ENCODE results near the gene SLC2A4. TPM values are rescaled to one million over a fixed set of nuclear protein-coding genes. Genes with fewer than 3 reads are reported as not detected.

SLC2A4 gene
- total and polyA plus RNA-seq, 2 donors from 2014 or later: 2.8 to 4.2 TPM

DNA sequence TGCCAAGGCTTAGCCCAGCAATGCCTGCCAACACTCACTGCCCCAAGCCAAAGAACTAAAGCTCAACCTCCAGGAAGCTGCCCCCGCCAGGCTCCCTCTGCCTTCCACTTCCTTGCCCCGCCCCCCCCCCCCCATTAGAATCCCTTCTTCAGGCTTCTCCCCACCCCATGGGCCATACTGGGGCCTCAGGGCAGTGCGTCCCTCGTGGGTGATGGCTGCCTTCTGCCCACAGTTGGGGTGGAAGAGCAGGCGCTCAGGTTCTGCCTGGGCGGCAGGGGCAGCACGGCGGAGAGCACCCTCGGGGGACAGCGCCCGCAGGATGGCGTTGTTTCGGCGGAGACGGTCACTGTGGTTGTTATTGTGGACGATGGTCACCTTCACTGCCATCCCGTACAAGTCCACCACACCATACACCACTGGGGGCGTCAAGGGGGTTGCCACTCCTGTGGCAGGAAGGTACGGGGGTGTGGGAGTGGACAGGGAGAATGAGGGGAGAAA lies 43.6 kb downstream of the SLC2A4 start:
- no peaks in the 10 kb centered on the region for H3K9me3 ChIP-seq (ENCODE audit: control insufficient read depth in 2 of 3, insufficient read depth in 1 of 3, low read length in 3 of 3)
- H3K9ac ChIP-seq (ENCODE audit: low read length in 3 of 3): no peak overlapping the region
- peaks cover 0 to 27% (median 7%) of the 10 kb centered on the region in 3 donors for H3K4me1 ChIP-seq (ENCODE audit: control insufficient read depth in 2 of 3, insufficient read depth in 2 of 3, low read depth in 1 of 3, low read length in 3 of 3)
- H3K27ac ChIP-seq (ENCODE audit: low read depth in 2 of 2, low read length in 2 of 2): no peak overlapping the region
- FAIRE-seq: no peak
- DNase-seq: no peak
- TF ChIP-seq, protein P1, sequence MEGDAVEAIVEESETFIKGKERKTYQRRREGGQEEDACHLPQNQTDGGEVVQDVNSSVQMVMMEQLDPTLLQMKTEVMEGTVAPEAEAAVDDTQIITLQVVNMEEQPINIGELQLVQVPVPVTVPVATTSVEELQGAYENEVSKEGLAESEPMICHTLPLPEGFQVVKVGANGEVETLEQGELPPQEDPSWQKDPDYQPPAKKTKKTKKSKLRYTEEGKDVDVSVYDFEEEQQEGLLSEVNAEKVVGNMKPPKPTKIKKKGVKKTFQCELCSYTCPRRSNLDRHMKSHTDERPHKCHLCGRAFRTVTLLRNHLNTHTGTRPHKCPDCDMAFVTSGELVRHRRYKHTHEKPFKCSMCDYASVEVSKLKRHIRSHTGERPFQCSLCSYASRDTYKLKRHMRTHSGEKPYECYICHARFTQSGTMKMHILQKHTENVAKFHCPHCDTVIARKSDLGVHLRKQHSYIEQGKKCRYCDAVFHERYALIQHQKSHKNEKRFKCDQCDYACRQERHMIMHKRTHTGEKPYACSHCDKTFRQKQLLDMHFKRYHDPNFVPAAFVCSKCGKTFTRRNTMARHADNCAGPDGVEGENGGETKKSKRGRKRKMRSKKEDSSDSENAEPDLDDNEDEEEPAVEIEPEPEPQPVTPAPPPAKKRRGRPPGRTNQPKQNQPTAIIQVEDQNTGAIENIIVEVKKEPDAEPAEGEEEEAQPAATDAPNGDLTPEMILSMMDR (IDR thresholded peaks at IDR 0.05; ENCODE audit: borderline replicate concordance, extremely low read depth, insufficient read depth): no peak
- no peaks in the 10 kb centered on the region for H3K27me3 ChIP-seq (ENCODE audit: control insufficient read depth, insufficient read depth, low read length)
- intact Hi-C loops (cut with DNase I): no loop called here
- peaks cover 5 to 37% (median 23%) of the 10 kb centered on the region in 3 donors for H3K36me3 ChIP-seq (ENCODE audit: control insufficient read depth in 2 of 3, insufficient read depth in 3 of 3, low read length in 3 of 3)
- H3K4me3 ChIP-seq (ENCODE audit: low read length in 3 of 3): no peak overlapping the region

DNA sequence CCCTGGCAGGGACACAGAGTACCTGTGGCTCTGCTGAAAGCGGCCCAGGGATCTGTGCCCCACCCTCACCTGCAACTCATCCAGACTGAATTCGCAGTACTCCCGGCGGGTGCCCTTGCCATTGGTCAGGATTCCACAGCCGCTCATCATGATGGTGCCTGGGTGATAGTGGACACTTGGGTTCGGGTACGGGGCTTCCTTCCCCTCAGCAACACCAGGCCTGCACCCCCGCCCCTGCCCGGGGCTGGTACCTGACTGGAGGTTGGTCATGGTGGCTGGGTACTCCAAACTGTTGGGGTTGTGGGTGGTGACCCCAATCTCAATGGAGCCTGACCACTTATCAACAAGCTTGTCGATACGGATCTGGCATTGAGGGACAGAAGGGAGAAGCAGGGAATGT lies 44.7 kb downstream of the SLC2A4 start:
- Histone ChIP-seq H3K4me1 (ENCODE audit: control insufficient read depth in 2 of 3, insufficient read depth in 2 of 3, low read depth in 1 of 3, low read length in 3 of 3) (peaks cover 0 to 27% (median 7%) of the 10 kb centered on the region in 3 donors), H3K27ac (ENCODE audit: low read depth in 2 of 2, low read length in 2 of 2) (no peak overlapping the region), H3K36me3 (ENCODE audit: control insufficient read depth in 2 of 3, insufficient read depth in 3 of 3, low read length in 3 of 3) (peaks cover 5 to 30% (median 15%) of the 10 kb centered on the region in 3 donors), H3K4me3 (ENCODE audit: low read length in 3 of 3) (no peak overlapping the region), H3K27me3 (ENCODE audit: control insufficient read depth, insufficient read depth, low read length) (no peaks in the 10 kb centered on the region), H3K9me3 (ENCODE audit: control insufficient read depth in 2 of 3, insufficient read depth in 1 of 3, low read length in 3 of 3) (no peaks in the 10 kb centered on the region), H3K9ac (ENCODE audit: low read length in 3 of 3) (no peak overlapping the region)
- FAIRE-seq (no peak), DNase-seq (no peak)
- TF ChIP-seq, protein P1 (IDR thresholded peaks at IDR 0.05; ENCODE audit: borderline replicate concordance, extremely low read depth, insufficient read depth): no peak
- intact Hi-C loops (cut with DNase I): no loop called here

DNA sequence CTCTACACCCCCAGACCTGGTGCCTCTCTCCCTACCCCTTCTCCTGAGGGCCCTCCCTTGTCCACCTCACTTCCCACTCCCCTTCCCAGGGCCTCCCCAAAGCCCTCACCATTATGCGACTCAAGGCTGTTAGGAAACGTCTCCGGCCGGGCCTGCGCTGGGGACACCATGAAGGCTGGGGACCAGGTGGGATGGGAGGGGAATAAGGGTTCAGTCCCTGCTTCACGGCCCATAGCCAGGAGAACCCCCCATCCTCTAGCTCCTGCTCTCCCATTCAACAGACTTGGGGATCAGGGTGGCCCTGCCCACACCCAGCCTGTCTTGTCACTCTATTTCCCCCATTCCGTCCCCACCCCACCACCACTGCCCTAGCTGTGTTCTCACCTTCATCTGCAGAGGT lies 45.5 kb downstream of the SLC2A4 start:
- no peak overlapping the region for H3K4me3 ChIP-seq (ENCODE audit: low read length in 3 of 3)
- peaks cover 0 to 22% (median 7%) of the 10 kb centered on the region in 3 donors for H3K4me1 ChIP-seq (ENCODE audit: control insufficient read depth in 2 of 3, insufficient read depth in 2 of 3, low read depth in 1 of 3, low read length in 3 of 3)
- intact Hi-C loops (cut with DNase I): no loop called here
- H3K9me3 ChIP-seq (ENCODE audit: control insufficient read depth in 2 of 3, insufficient read depth in 1 of 3, low read length in 3 of 3): no peaks in the 10 kb centered on the region
- no peak overlapping the region for H3K9ac ChIP-seq (ENCODE audit: low read length in 3 of 3)
- peaks cover 5 to 23% (median 15%) of the 10 kb centered on the region in 3 donors for H3K36me3 ChIP-seq (ENCODE audit: control insufficient read depth in 2 of 3, insufficient read depth in 3 of 3, low read length in 3 of 3)
- H3K27me3 ChIP-seq (ENCODE audit: control insufficient read depth, insufficient read depth, low read length): no peaks in the 10 kb centered on the region
- TF ChIP-seq, protein P1 (IDR thresholded peaks at IDR 0.05; ENCODE audit: borderline replicate concordance, extremely low read depth, insufficient read depth): no peak
- no peak for DNase-seq
- H3K27ac ChIP-seq (ENCODE audit: low read depth in 2 of 2, low read length in 2 of 2): no peak overlapping the region
- FAIRE-seq: no peak

DNA sequence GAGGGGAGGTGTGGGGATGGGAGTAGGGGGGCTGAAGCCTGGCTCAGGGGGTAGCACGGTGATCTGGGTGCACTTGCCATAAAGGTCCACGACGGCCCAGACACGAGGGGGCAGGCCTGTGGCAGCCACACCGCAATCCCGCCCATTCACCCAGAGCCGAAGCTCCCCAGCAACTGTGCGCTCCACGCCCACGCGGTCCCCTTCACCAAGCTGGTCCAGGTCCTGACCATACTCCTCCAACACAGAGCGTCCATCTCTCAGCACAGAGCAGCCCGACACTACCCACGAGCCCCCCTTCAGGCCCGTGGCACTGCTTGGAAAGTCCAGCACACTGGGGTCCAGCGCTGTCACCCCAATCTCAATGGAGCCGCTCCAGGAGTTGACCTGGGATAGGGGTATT lies 46.0 kb downstream of the SLC2A4 start:
- FAIRE-seq: no peak
- DNase-seq: peak in 1 of 5 donors; percentile 78
- intact Hi-C loops (cut with DNase I): no loop called here
- Histone ChIP-seq H3K27ac (ENCODE audit: low read depth in 2 of 2, low read length in 2 of 2) (no peak overlapping the region), H3K4me1 (ENCODE audit: control insufficient read depth in 2 of 3, insufficient read depth in 2 of 3, low read depth in 1 of 3, low read length in 3 of 3) (peaks cover 0 to 21% (median 7%) of the 10 kb centered on the region in 3 donors), H3K9me3 (ENCODE audit: control insufficient read depth in 2 of 3, insufficient read depth in 1 of 3, low read length in 3 of 3) (no peaks in the 10 kb centered on the region), H3K36me3 (ENCODE audit: control insufficient read depth in 2 of 3, insufficient read depth in 3 of 3, low read length in 3 of 3) (peaks cover 5 to 18% (median 15%) of the 10 kb centered on the region in 3 donors), H3K4me3 (ENCODE audit: low read length in 3 of 3) (no peak overlapping the region), H3K9ac (ENCODE audit: low read length in 3 of 3) (no peak overlapping the region), H3K27me3 (ENCODE audit: control insufficient read depth, insufficient read depth, low read length) (no peaks in the 10 kb centered on the region)
- TF ChIP-seq, protein P1 (IDR thresholded peaks at IDR 0.05; ENCODE audit: borderline replicate concordance, extremely low read depth, insufficient read depth): no peak

Data from kidney (tissue), 14 donors.